MCF 10A (cell line): Measurements from ENCODE around the gene NPIPA5. TPM values are rescaled to one million over a fixed set of nuclear protein-coding genes. Genes with fewer than 3 reads are reported as not detected.
"Not testable (repeated sequence)": the region's sequence is repeated elsewhere in the genome, so short reads cannot be mapped to it uniquely, and the experiment has no call there.

Experiments used
- BruUV-seq: library from RNA; stranded (reverse); fragments of 400-500 nt; replicated peaks from 2 replicates; lab custom pipeline; 2021; lab: Mats Ljungman, UMichigan
- CTCF ChIA-PET: fragments of 300-600 bp; sonication (Branson Sonifier 250); formaldehyde crosslinking; extraction: SDS; loops from one replicate; lab custom pipeline; 2021; ENCODE audit warnings: antibody characterized with exemption, inconsistent platforms; lab: Yijun Ruan, JAX
- POLR2A ChIA-PET: fragments of 300-600, 350-650 bp; sonication (Branson Sonifier 250); formaldehyde crosslinking; extraction: SDS; loops from one replicate; lab custom pipeline; 2020; ENCODE audit warnings: antibody characterized with exemption, inconsistent platforms; lab: Yijun Ruan, JAX
- DNase-seq: peaks from one replicate; pipeline ENCODE4 v3.0.0-alpha.2; 2018; ENCODE audit not compliant: unreplicated experiment
- H3K27ac Mint-ChIP-seq: one replicate; pipeline ENCODE4 v1.8.0; 2022; ENCODE audit warnings: mild to moderate bottlenecking, low read depth, mixed read lengths; ENCODE audit not compliant: unreplicated experiment
- H3K27me3 Mint-ChIP-seq: one replicate; pipeline ENCODE4 v1.8.0; 2022; ENCODE audit warnings: mixed read lengths; ENCODE audit not compliant: insufficient read depth, unreplicated experiment
- H3K36me3 Mint-ChIP-seq: one replicate; pipeline ENCODE4 v1.8.0; 2022; ENCODE audit warnings: mild to moderate bottlenecking, moderate library complexity, mixed read lengths; ENCODE audit not compliant: insufficient read depth, unreplicated experiment
- H3K4me1 Mint-ChIP-seq: one replicate; pipeline ENCODE4 v1.8.0; 2022; ENCODE audit warnings: mixed read lengths; ENCODE audit not compliant: insufficient read depth, unreplicated experiment
- H3K4me3 Mint-ChIP-seq: one replicate; pipeline ENCODE4 v1.8.0; 2022; ENCODE audit warnings: mild to moderate bottlenecking, moderate library complexity, mixed read lengths; ENCODE audit not compliant: unreplicated experiment
- H3K9me3 Mint-ChIP-seq: one replicate; pipeline ENCODE4 v1.8.0; 2022; ENCODE audit warnings: mixed read lengths; ENCODE audit not compliant: unreplicated experiment
- intact Hi-C: fragments of 100-400 bp; cut with micrococcal nuclease; formaldehyde crosslinking; loops from 2 replicates; pipeline ENCODE4 v1.14.1; 2022
- total RNA-seq: library from RNA; stranded (reverse); gene quantifications from 2 replicates; pipeline ENCODE4 v1.2.3, GENCODE V29; 2022
- TF ChIP-seq, protein P1 (sequence below): fragments of 200-600 bp; IDR thresholded peaks from one replicate; pipeline ENCODE4 v1.8.0; 2022; ENCODE audit warnings: antibody characterized with exemption, mild to moderate bottlenecking; ENCODE audit not compliant: unreplicated experiment

NPIPA5 gene
- total RNA-seq, 1 experiment from 2014 or later = 26.0 TPM

DNA sequence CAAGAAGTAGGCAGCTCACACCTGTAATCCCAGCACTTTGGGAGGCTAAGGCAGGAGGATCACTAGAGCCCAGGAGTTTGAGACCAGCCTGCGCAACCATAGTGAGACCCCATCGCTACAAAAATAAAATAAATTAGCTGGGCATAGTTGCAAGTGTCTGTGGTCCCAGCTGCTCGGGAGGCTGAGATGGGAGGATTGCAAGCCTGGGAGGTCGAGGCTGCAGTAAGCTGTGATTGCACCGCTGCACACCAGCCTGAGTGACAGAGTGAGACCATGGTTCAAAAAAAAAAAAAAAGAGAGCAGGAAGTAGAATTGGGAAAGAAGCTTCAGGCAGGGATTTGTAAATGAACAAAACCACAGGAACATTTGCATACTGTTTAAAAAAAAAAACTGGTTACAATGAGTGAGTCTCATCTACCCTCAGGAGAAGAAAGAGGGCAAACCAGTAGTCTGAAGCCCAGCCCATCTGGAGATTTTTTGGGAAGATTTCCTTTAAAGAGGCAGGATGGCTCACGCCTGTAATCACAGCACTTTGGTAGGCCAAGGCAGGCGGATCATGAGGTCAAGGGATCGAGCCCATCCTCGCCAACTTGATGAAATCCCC, 25.4 kb upstream of the NPIPA5 start:
- intact Hi-C loops = no loop called here
- TF ChIP-seq, protein P1, sequence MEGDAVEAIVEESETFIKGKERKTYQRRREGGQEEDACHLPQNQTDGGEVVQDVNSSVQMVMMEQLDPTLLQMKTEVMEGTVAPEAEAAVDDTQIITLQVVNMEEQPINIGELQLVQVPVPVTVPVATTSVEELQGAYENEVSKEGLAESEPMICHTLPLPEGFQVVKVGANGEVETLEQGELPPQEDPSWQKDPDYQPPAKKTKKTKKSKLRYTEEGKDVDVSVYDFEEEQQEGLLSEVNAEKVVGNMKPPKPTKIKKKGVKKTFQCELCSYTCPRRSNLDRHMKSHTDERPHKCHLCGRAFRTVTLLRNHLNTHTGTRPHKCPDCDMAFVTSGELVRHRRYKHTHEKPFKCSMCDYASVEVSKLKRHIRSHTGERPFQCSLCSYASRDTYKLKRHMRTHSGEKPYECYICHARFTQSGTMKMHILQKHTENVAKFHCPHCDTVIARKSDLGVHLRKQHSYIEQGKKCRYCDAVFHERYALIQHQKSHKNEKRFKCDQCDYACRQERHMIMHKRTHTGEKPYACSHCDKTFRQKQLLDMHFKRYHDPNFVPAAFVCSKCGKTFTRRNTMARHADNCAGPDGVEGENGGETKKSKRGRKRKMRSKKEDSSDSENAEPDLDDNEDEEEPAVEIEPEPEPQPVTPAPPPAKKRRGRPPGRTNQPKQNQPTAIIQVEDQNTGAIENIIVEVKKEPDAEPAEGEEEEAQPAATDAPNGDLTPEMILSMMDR = no peak
- no TSS peak for BruUV-seq
- Mint-ChIP-seq H3K36me3 (no peaks in the 10 kb centered on the region), H3K27ac (peak overlapping the region; percentile 54), H3K4me3 (no peak overlapping the region), H3K27me3 (no peaks in the 10 kb centered on the region), H3K9me3 (no peaks in the 10 kb centered on the region), H3K4me1 (peaks cover 11% of the 10 kb centered on the region)
- peak; percentile 57 for DNase-seq
- POLR2A ChIA-PET = no interaction called here
- CTCF ChIA-PET = interaction anchor here (0.7 kb wide), 1 partner anchor 310 kb away, joined by 3 read pairs; no protein-coding TSS in a partner anchor

DNA sequence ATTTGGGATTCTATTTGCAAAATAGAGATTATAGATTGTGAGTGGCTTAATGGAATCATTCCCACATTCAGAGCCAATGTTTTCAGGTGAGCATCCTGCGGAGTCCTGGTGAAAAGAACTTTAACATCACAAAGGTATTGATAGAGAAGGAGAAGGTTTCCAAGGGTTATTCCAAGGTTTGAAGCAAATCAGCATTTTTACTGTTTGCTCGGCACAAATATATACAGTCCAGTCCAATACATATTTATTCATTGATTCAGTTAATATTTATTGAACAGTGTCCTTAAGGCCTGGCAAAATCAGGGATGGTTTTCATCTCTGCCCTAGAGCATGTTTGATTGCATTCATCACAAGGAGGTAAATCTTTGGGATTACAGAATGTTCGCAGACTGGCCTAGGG, 23.9 kb upstream of the NPIPA5 start:
- no TSS peak for BruUV-seq
- H3K9me3 Mint-ChIP-seq = no peaks in the 10 kb centered on the region
- no peak overlapping the region for H3K27ac Mint-ChIP-seq

DNA sequence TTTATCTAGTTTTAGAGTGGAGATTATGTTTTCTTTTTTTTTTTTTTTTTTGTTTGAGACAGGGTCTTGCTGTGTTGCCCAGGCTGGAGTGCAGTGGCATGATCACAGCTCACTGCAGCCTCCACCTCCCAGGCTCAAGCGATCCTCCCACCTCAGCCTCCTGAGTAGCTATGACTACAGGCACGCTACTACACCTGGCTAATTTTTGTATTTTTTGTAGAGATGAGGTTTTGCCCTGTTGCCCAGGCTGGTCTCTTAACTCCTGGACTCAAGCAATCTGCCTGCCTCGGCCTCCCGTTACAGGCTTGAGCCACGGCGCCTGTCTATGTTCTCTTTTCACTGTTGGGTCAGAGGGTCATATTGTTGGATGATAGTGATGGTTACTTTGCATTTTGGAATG, 22.2 kb upstream of the NPIPA5 start:
- H3K27me3 Mint-ChIP-seq, CTCF ChIA-PET, H3K27ac Mint-ChIP-seq, BruUV-seq, DNase-seq, H3K9me3 Mint-ChIP-seq, H3K36me3 Mint-ChIP-seq, H3K4me3 Mint-ChIP-seq, intact Hi-C loops, POLR2A ChIA-PET: not testable (repeated sequence)
- H3K4me1 Mint-ChIP-seq = peaks cover 11% of the 10 kb centered on the region

More for the DNA sequence above, 23.9 kb upstream of the NPIPA5 start:
- DNase-seq = no peak
- Mint-ChIP-seq H3K36me3 (no peaks in the 10 kb centered on the region), H3K27me3 (no peaks in the 10 kb centered on the region), H3K4me3 (no peak overlapping the region), H3K4me1 (peaks cover 11% of the 10 kb centered on the region)
- intact Hi-C loops = no loop called here
- TF ChIP-seq, protein P1 = no peak
- CTCF ChIA-PET = no interaction called here
- POLR2A ChIA-PET = no interaction called here

DNA sequence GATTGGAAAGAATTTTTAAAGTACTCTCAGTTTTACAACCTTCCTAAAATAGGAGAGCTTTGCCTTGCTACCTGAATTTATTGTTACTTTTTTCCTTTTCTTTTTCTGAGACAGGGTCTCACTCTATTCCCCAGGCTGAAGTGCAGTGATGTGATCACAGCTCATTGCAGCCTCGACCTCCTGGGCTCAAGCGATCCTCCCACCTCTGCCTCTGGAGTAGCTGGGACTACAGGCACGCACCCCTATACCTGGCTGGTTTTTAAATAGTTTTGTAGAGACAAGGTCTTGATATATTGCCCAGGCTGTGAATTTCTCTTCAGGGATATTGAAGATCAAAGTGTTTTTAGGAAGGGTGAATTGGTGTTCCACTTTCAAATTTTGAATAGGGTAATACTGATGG, 21.2 kb upstream of the NPIPA5 start:
- no peaks in the 10 kb centered on the region for H3K27me3 Mint-ChIP-seq
- H3K36me3 Mint-ChIP-seq = no peaks in the 10 kb centered on the region
- no TSS peak for BruUV-seq
- intact Hi-C loops = no loop called here
- CTCF ChIA-PET = no interaction called here
- H3K27ac Mint-ChIP-seq = no peak overlapping the region
- no peak for DNase-seq
- H3K9me3 Mint-ChIP-seq = no peaks in the 10 kb centered on the region
- no peak overlapping the region for H3K4me3 Mint-ChIP-seq
- peaks cover 6% of the 10 kb centered on the region for H3K4me1 Mint-ChIP-seq
- TF ChIP-seq, protein P1 = no peak
- POLR2A ChIA-PET = interaction anchor here (0.6 kb wide), 2 partner anchors 49 to 284 kb away, joined by 3 read pairs; no protein-coding TSS in a partner anchor
